SK-N-SH (cell line): ENCODE results near the gene CNRIP1. TPM values are rescaled to one million over a fixed set of nuclear protein-coding genes. Genes with fewer than 3 reads are reported as not detected.

Source experiments
- CTCF ChIA-PET: fragments of 300-600, 350-600 bp; formaldehyde crosslinking; extraction: SDS; loops from one replicate; lab custom pipeline; 2021; lab: Yijun Ruan, JAX
- POLR2A ChIA-PET: fragments of 350-600 bp; sonication (Branson Sonifier 250); formaldehyde crosslinking; extraction: SDS; loops from one replicate; lab custom pipeline; 2020; ENCODE audit warnings: antibody characterized with exemption, inconsistent platforms; lab: Yijun Ruan, JAX
- DNase-seq: peaks from one replicate; pipeline ENCODE4 v3.0.0; 2012
- H2AFZ ChIP-seq: fragments of 200-600 bp; sonication (generic); 2 replicates; pipeline ENCODE4 v1.8.1; 2016; ENCODE audit warnings: antibody characterized with exemption, mild to moderate bottlenecking, low read depth
- H3F3A ChIP-seq: fragments of 200-600 bp; sonication (generic); replicated peaks from 2 replicates; pipeline ENCODE3; 2016; ENCODE audit warnings: antibody characterized with exemption, mild to moderate bottlenecking; ENCODE audit not compliant: insufficient read depth
- H3K27ac ChIP-seq, 2 experiments: fragments of 200-500 bp in 1 of 2; fragments of 200-600 bp in 1 of 2; sonication (Bioruptor generic) in 1 of 2; sonication (generic), shearing (Covaris generic) in 1 of 2; 2 replicates each; pipeline versions ENCODE4 v1.5.1 to v1.6.1; 2014 to 2016; ENCODE audit warnings: low read depth in 2 of 2, inconsistent platforms in 1 of 2, low read length in 1 of 2, mild to moderate bottlenecking in 1 of 2, mixed read lengths in 1 of 2
- H3K27me3 ChIP-seq: fragments of 200-600 bp; sonication (generic), shearing (Covaris generic); 2 replicates; pipeline ENCODE4 v1.6.1; 2016; ENCODE audit warnings: mixed run types; ENCODE audit not compliant: insufficient read depth
- H3K36me3 ChIP-seq, 2 experiments: fragments of 200-500 bp in 1 of 2; fragments of 200-600 bp in 1 of 2; sonication (Bioruptor generic) in 1 of 2; sonication (generic) in 1 of 2; replicated peaks in 1 of 2; 2 replicates each; pipeline versions ENCODE3 to v1.5.1; 2014 to 2016; ENCODE audit warnings: low read length in 1 of 2, mild to moderate bottlenecking in 1 of 2; ENCODE audit not compliant: insufficient read depth in 2 of 2, control insufficient read depth in 1 of 2
- H3K4me1 ChIP-seq, 2 experiments: fragments of 200-500 bp in 1 of 2; fragments of 200-600 bp in 1 of 2; sonication (Bioruptor generic) in 1 of 2; sonication (generic), shearing (Covaris generic) in 1 of 2; 2 replicates each; pipeline versions ENCODE4 v1.5.1 to v1.6.1; 2014 to 2016; ENCODE audit warnings: low read depth in 1 of 2, low read length in 1 of 2, mixed run types in 1 of 2; ENCODE audit not compliant: insufficient read depth in 2 of 2, control insufficient read depth in 1 of 2
- H3K4me2 ChIP-seq: fragments of 200-600 bp; sonication (generic), shearing (Covaris generic); 2 replicates; pipeline ENCODE4 v1.6.1; 2017; ENCODE audit warnings: mixed run types
- H3K4me3 ChIP-seq, 2 experiments: fragments of 200-500 bp in 1 of 2; fragments of 200-600 bp in 1 of 2; sonication (Bioruptor generic) in 1 of 2; sonication (generic), shearing (Covaris generic) in 1 of 2; 2 replicates each; pipeline versions ENCODE4 v1.5.1 to v1.8.1; 2014 to 2016; ENCODE audit warnings: low read depth in 2 of 2, inconsistent platforms in 1 of 2, low read length in 1 of 2, mild to moderate bottlenecking in 1 of 2, mixed read lengths in 1 of 2, moderate library complexity in 1 of 2
- H3K79me2 ChIP-seq: fragments of 200-600 bp; sonication (generic); 2 replicates; pipeline ENCODE4 v1.8.1; 2017; ENCODE audit warnings: mild to moderate bottlenecking; ENCODE audit not compliant: insufficient read depth
- H3K9ac ChIP-seq: fragments of 200-600 bp; sonication (generic); 2 replicates; pipeline ENCODE4 v1.6.1; 2017; ENCODE audit warnings: mixed run types
- H3K9me2 ChIP-seq: fragments of 200-600 bp; sonication (generic); 2 replicates; pipeline ENCODE4 v1.6.1; 2017; ENCODE audit warnings: mixed run types
- H3K9me3 ChIP-seq: fragments of 200-600 bp; sonication (generic); 2 replicates; pipeline ENCODE4 v1.6.1; 2017; ENCODE audit warnings: mixed run types, mild to moderate bottlenecking, moderate library complexity
- H4K20me1 ChIP-seq: fragments of 200-600 bp; sonication (generic); 2 replicates; pipeline ENCODE4 v1.6.1; 2017; ENCODE audit warnings: mild to moderate bottlenecking, mixed run types; ENCODE audit not compliant: insufficient read depth
- ELF1 ChIP-seq: IDR thresholded peaks from 2 replicates; pipeline ENCODE4 v1.4.0; 2012
- EP300 ChIP-seq, 2 experiments: IDR thresholded peaks; 2 replicates each; pipeline versions ENCODE4 v1.4.0 to v1.6.1; 2012; ENCODE audit warnings: borderline replicate concordance in 1 of 2, low read depth in 1 of 2, low read length in 1 of 2
- EZH2phosphoT487 ChIP-seq: fragments of 200-600 bp; sonication (generic); IDR thresholded peaks from 2 replicates; pipeline ENCODE4 v1.6.1; 2017; ENCODE audit warnings: low read depth, mixed run types, mild to moderate bottlenecking, antibody characterized with exemption, moderate library complexity, borderline replicate concordance
- FOSL2 ChIP-seq: IDR thresholded peaks from 2 replicates; pipeline ENCODE4 v1.4.0; 2012; ENCODE audit warnings: low read depth, mild to moderate bottlenecking, moderate library complexity, borderline replicate concordance
- FOXJ3 ChIP-seq: sonication (generic); formaldehyde crosslinking; IDR thresholded peaks from 2 replicates; pipeline ENCODE4 v1.5.1; 2020; ENCODE audit warnings: mild to moderate bottlenecking, missing genetic modification reagents
- FOXM1 ChIP-seq: IDR thresholded peaks from 2 replicates; pipeline ENCODE4 v1.4.0; 2012; ENCODE audit warnings: low read depth, mild to moderate bottlenecking
- GABPA ChIP-seq: IDR thresholded peaks from 2 replicates; pipeline ENCODE4 v1.4.0; 2012; ENCODE audit warnings: low read depth, mild to moderate bottlenecking
- GATA2 ChIP-seq: sonication (generic); formaldehyde crosslinking; IDR thresholded peaks from 2 replicates; pipeline ENCODE4 v1.5.0; 2020; ENCODE audit warnings: mild to moderate bottlenecking, missing genetic modification reagents
- IRF3 ChIP-seq: fragments of 150-350 bp; IDR thresholded peaks from 2 replicates; pipeline ENCODE4 v1.6.1; 2016; ENCODE audit warnings: mild to moderate bottlenecking, low read depth, low read length
- JUND ChIP-seq: IDR thresholded peaks from 2 replicates; pipeline ENCODE4 v1.4.0; 2012
- MEF2A ChIP-seq: IDR thresholded peaks from 2 replicates; pipeline ENCODE4 v1.4.0; 2012; ENCODE audit warnings: low read depth, borderline replicate concordance
- MXI1 ChIP-seq: IDR thresholded peaks from 2 replicates; pipeline ENCODE4 v1.6.1; 2012; ENCODE audit warnings: mild to moderate bottlenecking, low read depth, low read length, improper control_type of control experiment
- NRF1 ChIP-seq: IDR thresholded peaks from 2 replicates; pipeline ENCODE4 v1.6.1; 2012; ENCODE audit warnings: low read depth, mild to moderate bottlenecking, low read length
- POLR2AphosphoS5 ChIP-seq: IDR thresholded peaks from 2 replicates; pipeline ENCODE4 v1.6.1; 2012; ENCODE audit warnings: low read depth, low read length
- RCOR1 ChIP-seq: fragments of 150-350 bp; IDR thresholded peaks from 2 replicates; pipeline ENCODE4 v1.6.1; 2017; ENCODE audit warnings: antibody characterized with exemption, low read length
- RFX5 ChIP-seq: IDR thresholded peaks from 2 replicates; pipeline ENCODE4 v1.6.1; 2012; ENCODE audit warnings: mild to moderate bottlenecking, improper control_type of control experiment, low read length
- RXRA ChIP-seq: IDR thresholded peaks from 2 replicates; pipeline ENCODE4 v1.4.0; 2012; ENCODE audit warnings: low read depth, mild to moderate bottlenecking, borderline replicate concordance
- SIN3A ChIP-seq: IDR thresholded peaks from 2 replicates; pipeline ENCODE4 v1.6.1; 2012; ENCODE audit warnings: low read depth, mild to moderate bottlenecking, low read length, moderate library complexity, borderline replicate concordance
- TAF1 ChIP-seq: IDR thresholded peaks from 2 replicates; pipeline ENCODE4 v1.6.1; 2012; ENCODE audit warnings: low read depth, mild to moderate bottlenecking, low read length, moderate library complexity, borderline replicate concordance
- TCF12 ChIP-seq: IDR thresholded peaks from 2 replicates; pipeline ENCODE4 v1.4.0; 2012
- USF1 ChIP-seq: IDR thresholded peaks from 2 replicates; pipeline ENCODE4 v1.4.0; 2012; ENCODE audit warnings: low read depth, borderline replicate concordance
- WGBS: methylation state at CpG from one replicate; pipeline ENCODE4 v1.1.6; 2017; ENCODE audit warnings: low lambda C conversion rate; 5-methylcytosine and 5-hydroxymethylcytosine counted together
- polyA plus RNA-seq, 3 experiments: library from polyadenylated mRNA; depleted of rRNA; stranded (reverse); fragments of >200 nt; gene quantifications; 2 replicates each; pipeline ENCODE4 v1.2.3, GENCODE V29; 2012
- TF ChIP-seq, protein P1 (sequence below): fragments of 150-350 bp; IDR thresholded peaks from 2 replicates; pipeline ENCODE4 v1.6.1; 2017; ENCODE audit warnings: antibody characterized with exemption, low read length, low read depth, borderline replicate concordance
- TF ChIP-seq, protein P2 (sequence below): IDR thresholded peaks from 2 replicates; pipeline ENCODE4; 2012

Gene CNRIP1
- polyA plus RNA-seq, 1 of the 3 experiments (the other 2 are of a cell fraction) = 55.5 TPM

DNA sequence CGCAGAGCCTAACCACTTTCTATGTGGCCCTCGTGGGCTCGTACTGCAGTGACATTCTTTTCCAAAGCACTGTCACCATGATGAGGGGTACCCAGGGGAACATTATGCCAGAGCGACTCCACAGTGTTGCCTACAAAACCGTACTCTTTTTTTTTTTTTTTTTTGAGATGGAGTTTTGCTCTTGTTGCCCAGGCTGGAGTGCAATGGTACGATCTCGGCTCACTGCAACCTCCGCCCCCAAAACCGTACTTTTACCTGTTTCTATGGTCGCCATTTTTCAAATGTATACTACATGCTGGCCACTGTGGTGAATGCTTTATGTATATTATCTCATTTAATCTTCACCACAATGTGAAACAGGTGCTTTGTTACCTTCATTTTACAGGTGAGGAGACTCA is 49.6 kb upstream of the CNRIP1 start:
- Histone ChIP-seq H3K9me2 (no peaks in the 10 kb centered on the region), H2AFZ (no peak overlapping the region), H3K27me3 (no peaks in the 10 kb centered on the region), H3K4me1 (no peaks in the 10 kb centered on the region), H3K4me2 (no peak overlapping the region), H3K36me3 (no peaks in the 10 kb centered on the region), H3K79me2 (no peaks in the 10 kb centered on the region), H3F3A (no peaks in the 10 kb centered on the region), H3K9ac (no peak overlapping the region), H3K27ac (no peak overlapping the region), H3K4me3 (no peak overlapping the region), H4K20me1 (no peaks in the 10 kb centered on the region), H3K9me3 (no peaks in the 10 kb centered on the region)
- TF ChIP-seq TCF12 = no peak
- TF ChIP-seq SIN3A = no peak
- TF ChIP-seq FOXM1 = no peak
- no peak for TF ChIP-seq MXI1
- TF ChIP-seq MEF2A = no peak
- TF ChIP-seq TAF1 = no peak
- TF ChIP-seq ELF1 = no peak
- TF ChIP-seq GABPA = no peak
- TF ChIP-seq RCOR1 = no peak
- no peak for TF ChIP-seq FOSL2
- TF ChIP-seq, protein P1, sequence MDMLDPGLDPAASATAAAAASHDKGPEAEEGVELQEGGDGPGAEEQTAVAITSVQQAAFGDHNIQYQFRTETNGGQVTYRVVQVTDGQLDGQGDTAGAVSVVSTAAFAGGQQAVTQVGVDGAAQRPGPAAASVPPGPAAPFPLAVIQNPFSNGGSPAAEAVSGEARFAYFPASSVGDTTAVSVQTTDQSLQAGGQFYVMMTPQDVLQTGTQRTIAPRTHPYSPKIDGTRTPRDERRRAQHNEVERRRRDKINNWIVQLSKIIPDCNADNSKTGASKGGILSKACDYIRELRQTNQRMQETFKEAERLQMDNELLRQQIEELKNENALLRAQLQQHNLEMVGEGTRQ = no peak
- TF ChIP-seq IRF3 = no peak
- TF ChIP-seq GATA2 = no peak
- no peak for TF ChIP-seq RXRA
- no peak for TF ChIP-seq RFX5
- WGBS = 74% methylated on average over 10 of the region's 10 CpGs
- POLR2A ChIA-PET = no interaction called here
- no peak for DNase-seq
- CTCF ChIA-PET = no interaction called here

DNA sequence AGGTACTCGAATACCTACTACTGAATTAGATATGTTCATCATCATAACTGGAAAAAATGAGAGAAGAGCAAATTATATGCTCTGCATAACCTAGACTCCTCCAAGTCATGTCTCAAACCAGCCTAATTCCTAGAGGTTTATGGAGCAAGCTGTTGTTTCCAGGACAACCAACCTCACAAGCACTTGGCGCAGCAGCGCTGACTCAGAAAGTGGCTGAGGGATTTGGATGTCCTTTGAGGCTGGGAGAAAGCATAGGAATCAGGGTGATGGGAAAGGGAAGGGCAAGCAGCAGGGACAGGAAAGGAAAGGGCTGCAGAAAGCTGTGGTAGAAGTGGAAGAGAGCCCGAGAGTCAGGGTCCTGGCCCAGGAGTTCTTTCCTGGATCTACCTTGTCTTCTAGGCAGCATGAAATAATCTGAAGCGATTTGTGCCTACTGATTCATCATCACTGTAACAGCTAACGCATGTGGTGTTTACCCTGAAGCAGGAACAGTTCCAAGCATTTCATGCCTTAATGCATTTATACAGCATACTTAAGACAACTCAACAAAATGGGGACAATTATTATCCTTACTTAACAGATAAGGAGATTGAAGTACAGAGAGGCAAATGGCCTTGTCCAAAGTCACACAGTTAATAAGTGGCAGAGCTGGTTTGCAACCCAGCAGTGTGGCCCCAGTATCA is 49.0 kb upstream of the CNRIP1 start:
- Histone ChIP-seq H3K4me3 (no peak overlapping the region), H3K9me3 (no peaks in the 10 kb centered on the region), H3K9ac (no peak overlapping the region; the same call in 1 of the 2 replicates), H3F3A (no peaks in the 10 kb centered on the region), H3K27me3 (no peaks in the 10 kb centered on the region), H3K4me1 (no peaks in the 10 kb centered on the region), H3K79me2 (no peaks in the 10 kb centered on the region), H2AFZ (no peak overlapping the region; the same call in 1 of the 2 replicates), H3K27ac (peak overlapping the region in 1 of 2 experiments; percentile 20; a peak in 2 of 4 replicates), H3K9me2 (no peaks in the 10 kb centered on the region), H3K4me2 (peak overlapping the region; percentile 52; the same call in 1 of the 2 replicates), H3K36me3 (no peaks in the 10 kb centered on the region), H4K20me1 (no peaks in the 10 kb centered on the region)
- CTCF ChIA-PET = no interaction called here
- 72% methylated on average over 6 of the region's 6 CpGs for WGBS
- no peak for DNase-seq
- POLR2A ChIA-PET = no interaction called here
- no peak for TF ChIP-seq RXRA
- no peak for TF ChIP-seq EZH2phosphoT487
- no peak for TF ChIP-seq RCOR1
- TF ChIP-seq POLR2AphosphoS5 = no peak
- no peak for TF ChIP-seq FOXJ3 (CRISPR knock-in tag)
- no peak for TF ChIP-seq IRF3
- TF ChIP-seq JUND = no peak
- no peak for TF ChIP-seq GATA2
- TF ChIP-seq MEF2A = no peak
- TF ChIP-seq EP300 (IDR thresholded peaks at IDR 0.05; ENCODE audit: borderline replicate concordance in 1 of 2, low read depth in 1 of 2, low read length in 1 of 2) = no peak
- no peak for TF ChIP-seq USF1
- TF ChIP-seq GABPA = no peak
- no peak for TF ChIP-seq RFX5
- no peak for TF ChIP-seq NRF1
- TF ChIP-seq, protein P2, sequence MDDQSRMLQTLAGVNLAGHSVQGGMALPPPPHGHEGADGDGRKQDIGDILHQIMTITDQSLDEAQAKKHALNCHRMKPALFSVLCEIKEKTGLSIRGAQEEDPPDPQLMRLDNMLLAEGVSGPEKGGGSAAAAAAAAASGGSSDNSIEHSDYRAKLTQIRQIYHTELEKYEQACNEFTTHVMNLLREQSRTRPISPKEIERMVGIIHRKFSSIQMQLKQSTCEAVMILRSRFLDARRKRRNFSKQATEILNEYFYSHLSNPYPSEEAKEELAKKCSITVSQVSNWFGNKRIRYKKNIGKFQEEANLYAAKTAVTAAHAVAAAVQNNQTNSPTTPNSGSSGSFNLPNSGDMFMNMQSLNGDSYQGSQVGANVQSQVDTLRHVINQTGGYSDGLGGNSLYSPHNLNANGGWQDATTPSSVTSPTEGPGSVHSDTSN = no peak
